Measurements from ENCODE around the gene PRKAR1B.

Gene PRKAR1B

DNA sequence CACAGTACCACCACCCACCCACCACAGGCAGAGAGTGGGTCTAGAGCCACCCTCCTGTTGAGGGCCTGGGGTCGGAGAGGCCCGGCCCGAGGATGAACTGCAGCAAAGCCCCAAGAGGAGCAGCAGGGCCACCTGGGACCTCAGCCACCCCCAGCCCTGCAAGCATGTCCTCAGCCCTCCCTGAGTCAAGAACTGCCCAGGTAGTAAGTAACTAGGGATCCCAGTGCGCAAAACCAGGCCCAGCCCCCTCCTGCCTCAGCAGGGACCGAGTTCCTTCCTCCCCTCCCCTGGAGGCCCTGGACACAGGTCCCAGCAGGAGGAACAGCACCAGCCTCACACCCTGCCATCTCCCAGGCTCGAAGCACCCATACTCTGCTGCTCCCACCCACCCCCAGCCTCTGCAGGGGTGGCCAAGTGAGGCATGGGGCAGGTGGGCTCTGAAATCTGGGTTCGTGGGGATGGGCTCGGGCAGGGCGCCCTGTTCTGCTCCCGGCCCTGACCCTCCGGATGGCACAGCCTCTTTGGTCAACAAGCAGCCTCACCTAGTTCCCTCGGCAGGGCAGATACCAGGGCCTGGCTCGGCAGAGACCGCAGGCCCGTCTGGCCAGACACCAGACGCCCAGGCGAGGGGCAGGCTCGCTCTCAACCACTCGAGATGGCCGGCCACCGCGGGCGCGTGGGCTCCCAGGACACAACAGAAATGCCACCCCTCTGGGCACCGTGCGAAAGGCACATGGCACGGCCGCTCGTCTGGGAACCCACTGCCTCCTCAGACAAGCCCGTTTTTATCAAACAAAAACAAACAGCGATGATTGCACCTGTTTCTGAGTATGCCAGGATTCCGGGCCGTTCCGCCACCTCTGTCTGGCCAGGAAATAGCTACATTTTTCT lies 222.6 kb downstream of the PRKAR1B start:
- no peak for DNase-seq (ENCODE audit: insufficient read length, low spot score)
- FAIRE-seq, result no peak

DNA sequence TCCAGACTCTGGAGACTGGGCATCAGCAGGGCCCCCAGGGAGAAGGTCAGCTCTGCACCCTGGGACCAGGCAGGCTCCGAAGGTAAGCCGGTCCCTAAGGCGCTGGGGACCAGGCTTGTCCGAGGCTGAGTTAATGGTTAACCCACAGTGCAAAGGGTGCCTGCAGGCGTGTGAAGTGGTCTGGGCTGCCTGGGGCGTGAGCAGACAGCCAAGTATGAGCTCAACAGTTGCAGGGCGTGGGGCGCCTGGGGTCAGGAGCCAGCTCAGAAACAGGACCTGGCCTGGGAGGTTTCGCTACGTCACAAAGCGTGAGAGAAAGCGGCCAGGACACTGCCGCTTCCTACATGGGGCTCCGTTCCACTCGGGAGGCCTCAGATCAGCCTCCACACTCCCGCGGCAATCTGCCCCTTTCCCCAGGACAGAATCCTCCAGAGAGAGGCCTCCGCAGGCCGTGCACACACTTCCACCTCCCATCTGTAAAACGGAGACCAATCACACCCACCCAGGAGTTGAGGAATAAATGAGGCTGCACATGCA lies 223.4 kb downstream of the PRKAR1B start:
- DNase-seq (ENCODE audit: insufficient read length, low spot score) (no peak), FAIRE-seq (no peak)

DNA sequence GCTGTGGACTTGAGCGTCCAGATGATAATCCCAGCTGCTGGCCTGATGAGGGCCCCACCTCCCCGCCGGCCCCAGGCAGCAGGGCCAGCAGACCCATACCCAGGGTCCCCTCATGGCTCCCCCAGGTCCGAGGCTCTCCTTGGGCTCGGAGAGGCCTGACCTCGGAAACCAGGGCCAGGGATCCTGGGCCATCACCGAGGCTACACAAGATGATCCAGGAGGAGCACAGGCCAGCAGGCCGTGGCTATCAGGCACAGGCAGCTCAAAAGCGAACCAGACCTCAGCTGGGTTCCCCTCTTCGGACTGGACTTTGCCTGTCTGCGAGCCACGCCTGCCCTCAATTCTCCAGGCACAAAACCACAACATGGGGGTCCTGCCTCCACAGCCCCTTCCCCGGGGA lies 224.8 kb downstream of the PRKAR1B start:
- DNase-seq (ENCODE audit: insufficient read length, low spot score), result no peak
- FAIRE-seq, result no peak

DNA sequence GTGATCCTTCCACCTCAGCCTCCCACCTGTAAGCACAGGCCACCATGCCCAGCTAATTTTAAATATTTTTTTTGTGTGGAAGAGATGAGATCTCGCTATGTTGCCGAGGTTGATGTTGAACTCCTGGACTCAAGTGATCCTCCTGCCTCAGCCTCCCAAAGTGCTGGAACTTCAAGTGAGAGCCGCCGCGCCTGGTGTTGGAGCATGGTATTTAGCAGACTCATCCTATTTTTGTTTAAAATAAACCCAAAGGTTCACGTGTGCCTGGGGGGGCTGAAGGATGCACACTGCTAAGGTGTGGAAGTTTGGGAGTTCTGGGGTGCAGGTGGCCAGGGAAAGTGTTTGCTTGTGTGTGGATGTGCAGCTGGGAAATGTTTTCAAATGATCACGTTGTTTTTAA lies 225.6 kb downstream of the PRKAR1B start:
- FAIRE-seq, result no peak

DNA sequence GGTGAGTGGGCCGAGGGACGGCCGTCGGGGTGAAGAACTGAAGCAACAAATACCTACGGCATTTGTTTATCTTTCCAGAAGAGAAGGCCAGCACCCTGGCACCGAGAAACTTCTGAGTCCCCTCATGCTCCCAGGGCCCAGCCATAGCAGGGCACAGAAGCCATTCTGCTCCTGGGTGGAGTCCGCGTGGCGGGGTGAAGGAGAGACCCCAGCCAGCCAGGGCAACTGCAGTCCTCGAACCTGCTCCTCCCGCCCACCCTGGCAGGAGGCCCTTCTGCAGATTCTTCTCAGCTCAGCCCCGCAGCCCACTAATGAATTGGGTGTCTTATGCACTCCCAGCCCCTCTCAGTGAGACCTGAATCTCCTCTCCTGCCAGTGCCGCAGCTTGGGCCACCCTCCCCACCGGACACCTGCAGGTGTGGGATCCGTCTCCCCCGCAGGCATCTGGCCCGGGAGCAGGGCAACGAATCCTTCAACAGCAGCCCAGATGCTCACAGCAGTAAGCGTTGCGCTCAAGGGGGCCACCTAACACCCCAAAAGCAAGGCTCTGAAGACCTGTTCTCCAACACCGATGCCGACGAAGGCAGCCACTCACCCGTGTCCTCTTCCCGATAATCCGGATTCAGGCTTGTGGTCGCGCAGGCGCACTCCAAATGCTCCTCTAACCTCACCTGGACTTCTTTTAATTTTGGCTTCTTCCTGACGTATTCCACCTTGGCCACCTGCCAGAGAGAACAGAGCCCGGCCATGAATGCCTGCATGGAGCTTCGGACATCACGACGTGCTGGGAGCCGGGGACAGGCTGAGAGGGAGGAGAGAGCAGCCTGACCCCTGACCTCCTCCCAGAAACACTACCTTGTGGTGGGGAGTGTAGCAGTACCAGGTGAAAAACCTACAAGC lies 226.3 kb downstream of the PRKAR1B start:
- FAIRE-seq, result no peak
- DNase-seq (ENCODE audit: insufficient read length, low spot score), result no peak

More for the DNA sequence above, 225.6 kb downstream of the PRKAR1B start:
- no peak for DNase-seq (ENCODE audit: insufficient read length, low spot score)

DNA sequence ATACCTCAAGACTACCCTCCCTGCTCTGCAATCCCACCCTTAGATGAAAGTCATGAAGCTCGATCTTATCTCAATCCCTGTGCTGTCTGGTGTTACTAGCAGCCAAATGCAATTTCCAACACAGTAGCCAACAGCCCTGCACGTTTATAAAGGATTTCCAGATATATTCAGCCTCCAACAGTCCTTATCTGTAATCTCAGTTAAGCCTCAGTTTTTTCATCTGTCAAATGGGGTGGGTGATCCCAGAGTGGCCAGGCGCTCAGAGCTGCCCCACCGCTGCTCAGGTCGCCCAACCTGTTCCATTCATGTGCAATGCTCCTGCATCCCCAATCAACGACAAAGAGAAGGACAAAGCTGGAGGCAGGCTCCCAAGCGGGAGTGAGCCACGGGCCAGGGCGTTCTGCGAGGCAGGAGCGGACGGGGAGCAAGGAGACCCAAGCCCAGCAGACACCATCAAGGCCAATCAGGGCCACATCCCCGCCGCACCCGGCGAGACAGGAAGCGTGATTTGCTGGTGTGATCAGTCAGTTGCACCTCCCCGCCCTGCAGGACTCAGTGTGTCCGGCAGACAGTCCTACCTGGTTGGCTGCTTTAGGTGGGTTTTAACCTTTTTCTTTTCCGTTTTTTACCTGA lies 227.1 kb downstream of the PRKAR1B start:
- FAIRE-seq (no peak), DNase-seq (ENCODE audit: insufficient read length, low spot score) (no peak)
